Upper lobe of right lung (tissue), 1 donor: Measurements from ENCODE around the gene GOLGA8H. TPM values are rescaled to one million over a fixed set of nuclear protein-coding genes. Genes with fewer than 3 reads are reported as not detected.
"Not testable (repeated sequence)": the region's sequence is repeated elsewhere in the genome, so short reads cannot be mapped to it uniquely, and the experiment has no call there.

Experiments
- ATAC-seq: fragments of 200-7000 bp; cut with Tn5 transposase; one replicate; pipeline ENCODE4 v1.9.1; 2020; ENCODE audit warnings: mild to moderate bottlenecking, moderate library complexity
- DNase-seq: peaks from one replicate; pipeline ENCODE4 v3.0.0-alpha.2; 2020
- H3K27ac ChIP-seq: fragments of 200-600 bp; one replicate; pipeline ENCODE4 v1.8.0; 2022
- H3K27me3 ChIP-seq: fragments of 200-600 bp; one replicate; pipeline ENCODE4 v1.8.0; 2022; ENCODE audit warnings: mild to moderate bottlenecking
- H3K36me3 ChIP-seq: fragments of 200-600 bp; one replicate; pipeline ENCODE4 v1.8.0; 2022
- H3K4me1 ChIP-seq: fragments of 200-600 bp; one replicate; pipeline ENCODE4 v1.8.0; 2022
- H3K4me3 ChIP-seq: fragments of 200-600 bp; one replicate; pipeline ENCODE4 v1.8.0; 2022; ENCODE audit warnings: mild to moderate bottlenecking
- H3K9me3 ChIP-seq: fragments of 200-600 bp; one replicate; pipeline ENCODE4 v1.8.0; 2022
- CTCF ChIP-seq: fragments of 200-600 bp; IDR thresholded peaks from one replicate; pipeline ENCODE4 v1.8.0; 2022; ENCODE audit warnings: antibody characterized with exemption
- intact Hi-C: fragments of 100-400 bp; cut with DNase I; formaldehyde crosslinking; loops from one replicate; pipeline ENCODE4 v1.11.0; 2022
- long read RNA-seq: library from polyadenylated mRNA; unstranded; transcript quantifications from one replicate; pipeline ENCODE4 v2.0.0, GENCODE V29; 2021
- total RNA-seq: library from RNA; stranded (reverse); fragmentation: NEBNext Ultra II Directional; extraction: Animal tissue kit (Norgen Biotek cat#: 25700); gene quantifications from one replicate; pipeline ENCODE4 v1.2.1, GENCODE V29; 2021
- donor health status: DM: no; HTN: yes; CAD: no; lungs with severe emphysema.

GOLGA8H gene
- 0.67 TPM for total RNA-seq
- long read RNA-seq, result 0 reads

- H3K9me3 ChIP-seq, H3K27ac ChIP-seq, H3K4me3 ChIP-seq, H3K4me1 ChIP-seq, intact Hi-C loops, H3K36me3 ChIP-seq, DNase-seq, H3K27me3 ChIP-seq, ATAC-seq: not testable (repeated sequence)
These were observed at the start of gene GOLGA8H for GRCh38 chr15:30603796-30604195. GOLGA8H (plus strand) TSS chr15:30604028; CDS start chr15:30604126, 98 bp downstream.

GRCh38 chr15:30566949-30567348 lies 36.9 kb upstream of the GOLGA8H start:
- H3K36me3 ChIP-seq, H3K4me3 ChIP-seq, H3K4me1 ChIP-seq, DNase-seq, H3K9me3 ChIP-seq, intact Hi-C loops, H3K27me3 ChIP-seq, H3K27ac ChIP-seq: not testable (repeated sequence)
- peak; percentile 19 for TF ChIP-seq CTCF
- peak; percentile 69 for ATAC-seq

- H3K36me3 ChIP-seq, H3K4me1 ChIP-seq, DNase-seq, H3K27ac ChIP-seq, intact Hi-C loops, H3K4me3 ChIP-seq, H3K9me3 ChIP-seq, H3K27me3 ChIP-seq: not testable (repeated sequence)
- ATAC-seq, result peak; percentile 93
These were observed 30.8 kb upstream of the GOLGA8H start for GRCh38 chr15:30573012-30573491.

GRCh38 chr15:30579394-30579970 lies 24.3 kb upstream of the GOLGA8H start:
- H3K27ac ChIP-seq, H3K9me3 ChIP-seq, intact Hi-C loops, H3K4me1 ChIP-seq, DNase-seq, H3K27me3 ChIP-seq, H3K4me3 ChIP-seq, H3K36me3 ChIP-seq: not testable (repeated sequence)
- peak; percentile 19 for ATAC-seq

DNA sequence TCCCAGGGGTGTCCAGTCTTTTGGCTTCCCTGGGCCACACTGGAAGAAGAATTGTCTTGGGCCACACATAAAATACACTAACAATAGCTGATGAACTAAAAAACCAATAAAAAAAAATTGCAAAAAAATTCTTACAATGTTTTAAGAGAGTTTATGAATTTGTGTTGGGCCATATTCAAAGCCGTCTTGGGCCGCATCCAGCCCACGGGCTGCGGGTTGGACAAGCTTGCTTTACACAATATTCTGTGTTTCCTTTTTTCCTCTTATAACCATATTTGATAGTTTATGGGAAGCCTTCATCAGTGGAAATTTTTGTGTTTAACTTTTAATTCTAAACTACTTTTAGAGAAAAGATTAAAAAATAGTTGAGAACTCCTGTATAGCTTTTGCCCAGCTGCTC lies 23.1 kb upstream of the GOLGA8H start:
- H3K4me1 ChIP-seq, H3K9me3 ChIP-seq, intact Hi-C loops, H3K27ac ChIP-seq, ATAC-seq, DNase-seq, H3K36me3 ChIP-seq, H3K4me3 ChIP-seq, H3K27me3 ChIP-seq: not testable (repeated sequence)

DNA sequence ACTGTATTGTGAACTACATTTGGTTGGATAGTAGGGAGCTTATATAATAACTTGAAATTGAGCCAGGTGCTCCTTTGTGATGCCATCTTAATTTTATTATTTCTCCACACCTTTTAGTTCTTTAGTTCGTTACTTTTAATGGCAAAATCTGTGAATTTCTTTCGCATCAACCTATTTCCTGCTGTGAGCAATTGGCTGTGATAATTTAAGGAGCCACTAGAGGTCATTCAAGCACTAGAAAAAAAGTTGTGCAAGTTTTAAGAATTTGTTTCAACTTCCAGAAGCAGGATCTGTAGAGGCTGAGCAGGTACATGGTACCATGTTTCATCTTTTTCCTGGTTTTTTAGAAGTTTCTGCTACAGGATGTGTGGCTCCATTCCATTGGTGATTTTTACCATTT lies 4.9 kb upstream of the GOLGA8H start:
- peak; percentile 20 for TF ChIP-seq CTCF
- H3K27me3 ChIP-seq, ATAC-seq, H3K9me3 ChIP-seq, intact Hi-C loops, H3K4me3 ChIP-seq, H3K36me3 ChIP-seq, H3K4me1 ChIP-seq, H3K27ac ChIP-seq, DNase-seq: not testable (repeated sequence)

DNA sequence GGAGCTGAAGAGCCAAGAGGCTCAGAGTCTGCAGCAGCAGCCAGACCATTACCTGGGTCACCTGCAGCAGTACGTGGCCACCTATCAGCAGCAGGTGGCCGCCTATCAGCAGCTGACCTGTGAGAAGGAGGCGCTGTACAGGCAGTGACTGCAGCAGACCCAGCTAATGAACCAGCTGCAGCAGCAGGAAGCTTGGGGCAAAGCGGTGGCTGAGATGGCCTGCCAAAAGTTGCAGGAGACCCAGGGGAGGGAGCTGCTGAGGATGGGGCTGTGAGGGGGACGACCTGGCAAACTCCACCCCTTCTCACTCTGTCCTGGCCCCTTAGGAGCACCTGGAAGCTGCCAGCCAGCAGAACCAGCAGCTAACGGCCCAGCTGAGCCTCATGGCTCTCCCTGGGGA lies 8.4 kb downstream of the GOLGA8H start:
- H3K4me3 ChIP-seq, DNase-seq, H3K9me3 ChIP-seq, H3K27me3 ChIP-seq, H3K27ac ChIP-seq, H3K4me1 ChIP-seq, ATAC-seq, H3K36me3 ChIP-seq, intact Hi-C loops: not testable (repeated sequence)

DNA sequence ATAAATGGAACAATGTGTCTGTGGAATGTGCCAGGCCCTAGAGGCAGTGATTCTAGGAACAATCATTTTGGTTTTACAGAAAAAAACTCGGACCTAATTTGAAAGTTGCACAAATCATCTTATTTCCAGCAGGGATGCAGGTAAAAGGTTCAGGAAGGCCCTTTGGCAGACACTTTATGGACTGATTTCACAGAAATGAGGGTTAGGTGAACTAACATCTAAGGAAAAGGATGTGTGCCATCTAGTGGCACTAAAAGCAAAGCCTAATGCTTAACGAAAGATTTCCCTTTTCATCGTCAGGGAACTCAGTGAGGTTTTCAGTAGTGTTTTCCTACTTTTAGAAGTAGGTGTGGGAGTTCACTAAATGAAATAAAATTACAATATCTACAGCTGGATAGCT lies 17.5 kb downstream of the GOLGA8H start:
- H3K9me3 ChIP-seq, H3K27ac ChIP-seq, H3K4me3 ChIP-seq, DNase-seq, H3K36me3 ChIP-seq, intact Hi-C loops, H3K4me1 ChIP-seq, H3K27me3 ChIP-seq: not testable (repeated sequence)
- ATAC-seq, result peak; percentile 22

GRCh38 chr15:30625436-30626193 lies 21.8 kb downstream of the GOLGA8H start, which contains the start of gene ARHGAP11B:
ARHGAP11B (plus strand) TSS chr15:30626128.
- Histone ChIP-seq H3K27ac (peak within 1 kb of the TSS; percentile 77), H3K4me3 (peak within 1 kb of the TSS; percentile 51)
- H3K36me3 ChIP-seq, H3K4me1 ChIP-seq, H3K27me3 ChIP-seq, intact Hi-C loops, H3K9me3 ChIP-seq: not testable (repeated sequence)
- peak; percentile 100 for ATAC-seq
- peak; percentile 90 for DNase-seq

DNA sequence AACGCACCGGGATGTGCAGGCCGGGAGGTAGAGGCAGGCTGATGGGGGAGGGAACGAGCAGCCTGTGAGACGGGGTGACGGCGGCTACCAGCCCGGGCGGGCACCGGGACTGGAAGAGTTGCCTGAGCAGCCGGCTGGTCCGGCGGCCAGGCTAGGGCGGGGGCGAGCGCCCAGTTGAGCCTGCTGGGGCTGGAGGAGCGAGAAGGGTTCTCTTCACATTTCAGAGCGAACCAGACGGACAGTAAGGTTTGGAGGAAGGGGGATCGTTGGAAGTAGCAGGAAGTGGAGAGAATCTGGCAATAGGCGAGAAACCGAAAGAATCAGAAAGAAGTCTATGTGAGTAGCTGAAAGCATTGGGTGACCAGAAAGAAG lies 22.4 kb downstream of the GOLGA8H start:
- peak overlapping the region; percentile 51 for H3K4me3 ChIP-seq
- H3K27me3 ChIP-seq, DNase-seq, H3K27ac ChIP-seq, intact Hi-C loops, H3K4me1 ChIP-seq, ATAC-seq, H3K9me3 ChIP-seq, H3K36me3 ChIP-seq: not testable (repeated sequence)

DNA sequence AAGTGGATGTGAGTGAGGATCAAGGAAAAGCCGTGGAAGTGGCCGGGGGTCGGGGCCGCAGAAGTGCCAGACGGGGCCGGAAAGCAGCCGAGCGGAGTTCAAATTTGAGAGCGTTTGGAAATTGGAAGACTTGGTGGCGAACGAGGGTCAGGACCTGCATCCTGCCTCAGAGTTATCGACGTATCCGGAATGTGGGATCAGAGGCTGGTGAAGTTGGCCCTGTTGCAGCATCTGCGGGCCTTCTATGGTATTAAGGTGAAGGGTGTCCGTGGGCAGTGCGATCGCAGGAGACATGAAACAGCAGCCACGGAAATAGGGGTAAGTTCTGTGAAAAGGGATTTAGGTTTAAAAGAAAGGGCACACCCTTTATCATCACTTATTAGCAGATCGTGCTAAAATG lies 22.8 kb downstream of the GOLGA8H start:
- H3K27me3 ChIP-seq, intact Hi-C loops, H3K27ac ChIP-seq, DNase-seq, H3K4me1 ChIP-seq, H3K36me3 ChIP-seq, ATAC-seq, H3K9me3 ChIP-seq: not testable (repeated sequence)
- H3K4me3 ChIP-seq, result peak overlapping the region; percentile 51
